Hepatic stellate cell (primary cell): Measurements from ENCODE around the gene PTPN11.
"Not testable (repeated sequence)": the region's sequence is repeated elsewhere in the genome, so short reads cannot be mapped to it uniquely, and the experiment has no call there.

ENCODE experiments used
- DNase-seq: peaks from one replicate; pipeline ENCODE4 v3.0.0; 2011; ENCODE audit warnings: low spot score

The PTPN11 gene

DNA sequence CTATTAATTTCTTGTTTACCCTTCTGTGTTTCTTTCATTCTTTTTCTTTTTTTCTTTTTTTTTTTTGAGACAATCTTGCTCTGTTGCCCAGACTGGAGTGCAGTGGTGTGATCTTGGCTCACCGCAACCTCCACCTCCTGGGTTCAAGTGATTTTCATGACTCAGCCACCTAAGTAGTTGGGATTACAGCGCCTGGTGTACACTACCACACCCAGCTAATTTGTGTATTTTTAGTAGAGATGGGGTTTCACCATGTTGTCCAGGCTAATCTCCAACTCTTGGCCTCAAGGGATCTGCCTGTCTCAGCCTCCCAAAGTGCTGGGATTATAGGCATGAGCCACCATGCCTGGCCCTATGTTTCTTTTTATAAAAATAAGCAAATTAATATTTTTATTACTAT is 29.4 kb downstream of the PTPN11 start:
- not testable (repeated sequence) for DNase-seq

- DNase-seq: no peak
Observed at GRCh38 chr12:112450725-112451124, 32.0 kb downstream of the PTPN11 start.

DNA sequence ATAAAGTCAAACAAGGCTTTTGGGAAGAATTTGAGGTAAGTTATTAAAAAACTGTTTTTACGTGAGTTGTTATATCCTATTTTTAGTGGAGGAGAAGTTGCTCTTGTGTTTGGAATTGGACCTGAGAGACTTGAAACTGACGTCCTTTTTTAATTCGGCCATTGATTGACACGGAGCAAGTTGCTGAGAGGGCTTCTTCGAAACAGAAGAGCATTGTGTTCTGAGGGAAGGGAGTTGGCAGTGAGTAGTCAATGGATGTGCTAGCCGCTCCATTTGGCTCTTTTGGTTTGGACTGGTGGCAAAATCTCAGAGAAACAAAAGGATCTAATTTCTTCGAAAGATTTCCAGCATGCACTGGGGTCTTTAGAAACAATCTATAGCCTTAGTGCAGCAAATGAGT is 37.3 kb downstream of the PTPN11 start:
- no peak for DNase-seq

GRCh38 chr12:112457142-112457541 is 38.4 kb downstream of the PTPN11 start:
- not testable (repeated sequence) for DNase-seq

DNA sequence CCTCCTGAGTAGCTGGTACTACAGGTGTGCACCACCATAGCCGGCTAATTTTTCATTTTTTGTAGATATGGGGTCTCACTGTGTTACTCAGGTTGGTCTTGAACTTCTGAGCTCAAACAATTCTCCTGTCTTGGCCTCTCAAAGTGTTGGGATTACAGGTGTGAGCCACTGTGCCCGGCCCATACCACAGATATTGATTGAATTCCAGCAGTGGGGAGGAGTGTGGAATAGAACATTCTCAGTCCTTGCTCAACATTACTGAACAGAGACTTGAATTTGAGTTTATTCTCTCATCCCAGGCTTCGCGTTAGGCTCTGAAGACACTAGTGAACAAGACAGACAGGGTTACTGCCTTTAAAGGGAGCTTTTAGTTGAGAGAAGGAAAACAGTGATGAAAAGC is 39.6 kb downstream of the PTPN11 start:
- no peak for DNase-seq

GRCh38 chr12:112458751-112459150 is 40.0 kb downstream of the PTPN11 start:
- no peak for DNase-seq

DNA sequence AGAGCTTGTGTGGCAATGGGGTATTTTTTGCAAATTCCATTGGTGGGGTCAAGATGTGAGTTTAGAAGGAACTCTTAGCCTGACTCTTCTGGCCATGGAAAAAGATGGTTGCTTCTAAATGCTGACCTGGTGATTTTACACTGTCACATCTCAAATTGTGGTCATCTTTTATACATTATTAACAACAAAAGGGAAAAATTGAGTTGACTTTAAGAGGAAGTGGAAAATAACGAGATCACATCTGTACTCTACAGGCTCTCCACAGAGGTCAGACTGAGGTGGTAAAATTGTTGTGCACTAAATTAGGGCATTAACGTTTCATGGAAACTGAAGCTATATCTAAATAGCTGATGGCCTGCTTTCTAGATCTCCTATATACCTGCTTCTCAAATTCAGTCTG is 44.7 kb downstream of the PTPN11 start:
- no peak for DNase-seq

GRCh38 chr12:112464605-112465004 is 45.9 kb downstream of the PTPN11 start:
- DNase-seq: no peak

DNA sequence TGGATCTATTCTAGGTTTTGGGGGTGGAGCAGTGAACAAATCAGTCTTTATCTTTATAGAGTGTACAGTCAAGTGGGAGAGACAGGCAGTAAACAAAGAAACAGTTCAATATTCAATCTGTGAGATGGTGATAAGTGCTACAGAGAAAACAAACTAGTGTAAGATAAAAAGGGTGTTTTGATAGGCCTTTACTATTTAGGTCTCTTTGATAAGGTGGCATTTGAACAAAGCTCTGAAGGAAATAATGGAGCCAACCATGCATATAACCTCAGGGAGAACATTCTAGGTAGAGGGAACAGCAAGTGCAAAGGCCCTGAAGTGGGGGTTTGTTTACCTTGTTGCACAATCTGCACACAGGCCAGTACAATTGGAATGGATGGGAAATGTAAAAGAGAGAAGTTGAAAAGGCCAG is 47.3 kb downstream of the PTPN11 start:
- DNase-seq: no peak

GRCh38 chr12:112466835-112467234 is 48.1 kb downstream of the PTPN11 start:
- no peak for DNase-seq

GRCh38 chr12:112468046-112468445 is 49.3 kb downstream of the PTPN11 start:
- DNase-seq: no peak

- no peak for DNase-seq
Observed at GRCh38 chr12:112473056-112473455, 54.3 kb downstream of the PTPN11 start.

- no peak for DNase-seq
Observed at GRCh38 chr12:112479413-112479812, 60.7 kb downstream of the PTPN11 start.

DNA sequence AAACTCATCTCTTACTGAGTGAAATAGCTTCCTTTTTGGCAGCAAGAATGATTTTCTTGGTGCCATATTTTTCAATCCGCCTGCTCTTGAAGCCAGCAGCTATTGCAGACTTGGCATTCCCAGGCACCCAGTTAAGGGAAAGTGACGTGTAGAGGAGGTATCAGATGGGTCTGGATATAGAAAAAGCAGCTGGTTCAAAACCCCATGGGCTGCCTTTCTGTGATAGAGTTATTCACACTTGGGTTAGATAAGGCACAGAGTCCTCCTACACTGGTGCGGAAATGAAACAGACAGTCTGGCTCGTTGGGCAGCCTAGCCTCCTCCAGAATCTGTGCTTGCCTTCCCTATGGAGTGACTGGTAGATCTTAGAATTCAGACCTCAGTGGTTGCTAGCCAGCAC is 62.2 kb downstream of the PTPN11 start:
- DNase-seq: no peak

GRCh38 chr12:112482733-112483132 is 64.0 kb downstream of the PTPN11 start:
- no peak for DNase-seq

DNA sequence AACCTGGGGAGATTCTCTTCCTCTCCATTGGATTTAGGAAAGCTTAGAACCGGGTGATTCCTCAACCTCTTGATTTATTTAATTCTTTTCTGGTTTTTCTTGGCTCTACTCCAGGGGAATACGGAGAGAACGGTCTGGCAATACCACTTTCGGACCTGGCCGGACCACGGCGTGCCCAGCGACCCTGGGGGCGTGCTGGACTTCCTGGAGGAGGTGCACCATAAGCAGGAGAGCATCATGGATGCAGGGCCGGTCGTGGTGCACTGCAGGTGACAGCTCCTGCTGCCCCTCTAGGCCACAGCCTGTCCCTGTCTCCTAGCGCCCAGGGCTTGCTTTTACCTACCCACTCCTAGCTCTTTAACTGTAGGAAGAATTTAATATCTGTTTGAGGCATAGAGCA is 67.6 kb downstream of the PTPN11 start:
- DNase-seq: no peak

DNA sequence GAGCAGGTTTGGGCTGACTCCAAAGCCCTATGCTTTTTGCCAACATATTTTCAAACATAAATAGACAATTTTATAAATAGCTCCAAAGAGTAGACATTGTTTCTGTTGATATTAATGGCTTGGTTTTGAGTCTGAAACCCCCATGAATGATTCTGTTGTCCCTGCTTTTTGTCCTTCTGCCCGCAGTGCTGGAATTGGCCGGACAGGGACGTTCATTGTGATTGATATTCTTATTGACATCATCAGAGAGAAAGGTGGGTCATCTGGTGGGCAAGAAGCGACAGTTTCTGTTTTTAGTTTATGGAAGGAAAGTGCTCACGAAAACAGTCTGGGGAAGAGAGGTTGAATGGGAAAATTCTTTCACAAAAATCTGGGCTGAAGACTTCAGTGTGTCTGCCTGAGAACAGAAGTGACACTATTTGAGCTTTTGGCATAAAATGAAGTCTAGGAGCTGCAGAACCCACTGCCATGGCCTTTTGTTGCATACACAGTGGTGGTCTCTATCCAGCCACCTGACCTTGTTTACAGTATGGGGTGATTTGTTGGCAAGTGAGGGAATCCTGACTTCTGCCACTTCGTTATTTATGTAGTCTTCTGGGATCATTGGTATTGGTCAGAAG is 69.6 kb downstream of the PTPN11 start:
- DNase-seq: no peak

GRCh38 chr12:112489456-112489855 is 70.7 kb downstream of the PTPN11 start:
- DNase-seq: no peak

GRCh38 chr12:112496496-112496895 is 77.7 kb downstream of the PTPN11 start:
- no peak for DNase-seq

- DNase-seq: no peak
Observed at GRCh38 chr12:112498580-112498979, 79.8 kb downstream of the PTPN11 start.

DNA sequence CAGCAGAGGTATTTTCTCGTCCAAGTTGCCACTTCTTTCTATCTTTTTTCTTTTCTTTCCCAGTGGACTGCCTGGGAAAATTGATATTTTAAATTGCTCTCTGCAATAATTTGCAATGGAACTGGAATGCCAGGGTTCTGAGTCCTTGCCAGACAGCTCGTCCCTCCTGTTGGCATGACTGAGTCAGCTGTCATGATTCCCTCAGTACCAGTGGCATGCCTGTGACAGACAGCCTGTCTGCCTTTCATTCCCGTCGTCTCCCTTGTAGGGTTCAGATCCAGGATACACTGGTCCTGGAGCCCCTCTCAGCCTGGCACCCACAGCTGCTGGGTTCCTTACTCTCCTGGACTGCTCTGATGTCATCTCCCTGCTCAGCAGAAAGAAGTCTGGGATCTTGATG is 84.8 kb downstream of the PTPN11 start:
- DNase-seq: no peak

GRCh38 chr12:112506513-112507166 is 87.9 kb downstream of the PTPN11 start:
- DNase-seq: no peak

DNA sequence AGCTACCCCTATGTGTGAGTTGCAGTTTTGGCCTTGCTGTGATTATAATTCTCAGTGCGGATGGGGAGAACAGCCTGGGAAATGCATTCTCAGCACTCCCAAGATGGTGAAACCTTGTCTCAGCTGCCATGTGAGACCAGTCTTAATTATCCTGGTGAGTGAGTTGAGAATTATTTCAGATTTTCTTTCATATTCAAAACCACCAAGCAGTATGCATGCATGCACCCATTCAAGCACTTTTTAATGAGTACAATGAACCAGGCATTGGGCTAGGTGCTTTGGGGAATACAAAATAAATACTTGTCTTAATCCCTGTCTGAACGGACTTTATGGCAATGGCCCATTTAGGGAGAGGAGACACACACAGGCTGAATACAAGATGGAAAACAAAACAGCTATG is 94.7 kb downstream of the PTPN11 start:
- no peak for DNase-seq

DNA sequence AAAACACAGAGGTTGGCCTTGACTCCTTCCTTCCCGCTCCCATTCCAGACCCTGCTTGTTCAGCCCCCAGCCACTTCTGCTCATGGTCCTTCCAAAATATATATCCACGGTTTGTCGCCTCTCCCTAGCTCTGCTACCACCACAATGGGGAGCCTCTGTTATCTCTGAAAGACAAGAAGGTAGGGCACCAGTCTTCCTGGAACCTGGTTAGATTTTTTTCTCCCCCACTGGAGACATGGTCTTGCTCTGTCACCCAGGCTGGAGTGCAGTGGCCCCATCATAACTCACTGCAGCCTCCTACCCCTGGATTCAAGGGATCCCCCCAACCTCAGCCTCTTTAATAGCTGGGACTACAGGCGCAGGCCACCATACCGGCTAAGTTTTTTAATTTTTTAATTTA is 95.7 kb downstream of the PTPN11 start:
- no peak for DNase-seq
